A549 (cell line): ENCODE results near the gene CIAO3. TPM values are rescaled to one million over a fixed set of nuclear protein-coding genes. Genes with fewer than 3 reads are reported as not detected.

ENCODE experiments used
- ATAC-seq, 2 experiments: fragments of 200-7000 bp in 1 of 2; fragments of >200 bp in 1 of 2; cut with Nextera tagmentation in 1 of 2; cut with Tn5 transposase in 1 of 2; 3 replicates each; pipeline versions ENCODE4 v1.8.0 to v1.9.1; 2018 to 2020; ENCODE audit warnings: mild to moderate bottlenecking in 1 of 2, moderate library complexity in 1 of 2
- CTCF ChIA-PET: fragments of 300-600 bp; sonication (Branson Sonifier 250); formaldehyde crosslinking; extraction: SDS; loops from one replicate; lab custom pipeline; 2021; ENCODE audit warnings: antibody characterized with exemption, inconsistent platforms; lab: Yijun Ruan, JAX
- POLR2A ChIA-PET: fragments of 350-600 bp; formaldehyde crosslinking; extraction: SDS; loops from one replicate; lab custom pipeline; 2021; ENCODE audit warnings: antibody characterized with exemption, inconsistent platforms; lab: Yijun Ruan, JAX
- DNase-seq, 2 experiments: peaks; one replicate each; pipeline versions ENCODE4 v3.0.0 to v3.0.0-alpha.2; 2011 to 2016; ENCODE audit warnings: low read depth in 1 of 2, low spot score in 1 of 2
- FAIRE-seq: peaks from 2 replicates; lab custom pipeline; 2011; peaks lifted over from hg19 to GRCh38; lab: Jason Lieb, UNC
- H3K27ac ChIP-seq, 2 experiments: fragments of >200 bp; sonication (Bioruptor Twin); formaldehyde crosslinking; 3 replicates each; pipeline ENCODE4 v1.5.1; 2016 to 2017
- H3K4me1 ChIP-seq: fragments of >200 bp; sonication (Bioruptor Twin); formaldehyde crosslinking; 3 replicates; pipeline ENCODE4 v1.6.1; 2016
- H3K4me2 ChIP-seq: fragments of >200 bp; sonication (Bioruptor Twin); formaldehyde crosslinking; 3 replicates; pipeline ENCODE4 v1.6.1; 2016
- H3K4me3 ChIP-seq: fragments of >200 bp; sonication (Bioruptor Twin); formaldehyde crosslinking; 3 replicates; pipeline ENCODE4 v1.5.1; 2016
- H3K9me3 ChIP-seq: fragments of >200 bp; sonication (Bioruptor Twin); formaldehyde crosslinking; 3 replicates; pipeline ENCODE4 v1.6.1; 2016
- CBX8 ChIP-seq: fragments of 200-600 bp; sonication (generic); IDR thresholded peaks from 2 replicates; pipeline ENCODE4 v1.6.1; 2016
- CEBPB ChIP-seq, 2 experiments: fragments of >200 bp in 1 of 2; sonication (Bioruptor Twin) in 1 of 2; formaldehyde crosslinking in 1 of 2; IDR thresholded peaks; 2 replicates each; pipeline ENCODE4 v1.6.1; 2012 to 2016
- CHD4 ChIP-seq: fragments of 200-600 bp; sonication (generic); IDR thresholded peaks from 2 replicates; pipeline ENCODE4 v1.6.1; 2016; ENCODE audit warnings: antibody characterized with exemption, mild to moderate bottlenecking, borderline replicate concordance
- EHF ChIP-seq: fragments of 250-450 bp; sonication (Bioruptor Pico); IDR thresholded peaks from 2 replicates; pipeline ENCODE4 v1.5.0; 2020; ENCODE audit warnings: mild to moderate bottlenecking
- EP300 ChIP-seq, 2 experiments: fragments of >200 bp; sonication (Bioruptor Twin); formaldehyde crosslinking; IDR thresholded peaks; 2 replicates in 1 of 2; 3 replicates in 1 of 2; pipeline ENCODE4 v1.6.1; 2016 to 2017
- ESRRA ChIP-seq: fragments of 150-350 bp; IDR thresholded peaks from 2 replicates; pipeline ENCODE4 v1.6.1; 2014; ENCODE audit warnings: mild to moderate bottlenecking, low read length, borderline replicate concordance
- FOSB ChIP-seq: fragments of 250-450 bp; sonication (Bioruptor Pico); IDR thresholded peaks from 2 replicates; pipeline ENCODE4 v1.5.0; 2020; ENCODE audit warnings: mild to moderate bottlenecking, moderate library complexity
- FOXS1 ChIP-seq: fragments of 250-450 bp; sonication (Bioruptor Pico); IDR thresholded peaks from 2 replicates; pipeline ENCODE4 v1.5.0; 2020; ENCODE audit warnings: mild to moderate bottlenecking, moderate library complexity
- GATA3 ChIP-seq: IDR thresholded peaks from 2 replicates; pipeline ENCODE4 v1.6.1; 2012; ENCODE audit warnings: borderline replicate concordance
- HDAC2 ChIP-seq: fragments of 200-600 bp; sonication (generic); IDR thresholded peaks from 2 replicates; pipeline ENCODE4 v1.6.1; 2016
- HEYL ChIP-seq: fragments of 250-450 bp; sonication (Bioruptor Pico); IDR thresholded peaks from 2 replicates; pipeline ENCODE4 v1.8.0; 2021; ENCODE audit warnings: mild to moderate bottlenecking, moderate library complexity
- HOXA7 ChIP-seq: fragments of 250-450 bp; sonication (Bioruptor Pico); IDR thresholded peaks from 2 replicates; pipeline ENCODE4 v1.5.0; 2020; ENCODE audit warnings: mild to moderate bottlenecking, moderate library complexity
- JUN ChIP-seq, 2 experiments: fragments of >200 bp; sonication (Bioruptor Twin); formaldehyde crosslinking; IDR thresholded peaks; 2 replicates in 1 of 2; 3 replicates in 1 of 2; pipeline ENCODE4 v1.6.1; 2016 to 2017
- JUNB ChIP-seq: fragments of >200 bp; sonication (Bioruptor Twin); formaldehyde crosslinking; IDR thresholded peaks from 2 replicates; pipeline ENCODE4 v1.6.1; 2016
- MAFK ChIP-seq: fragments of 450-650 bp; IDR thresholded peaks from 2 replicates; pipeline ENCODE4 v1.6.1; 2014; ENCODE audit not compliant: partially characterized antibody
- MYC ChIP-seq: IDR thresholded peaks from 2 replicates; pipeline ENCODE4 v1.6.1; 2012; ENCODE audit warnings: mild to moderate bottlenecking, inconsistent platforms, low read length, improper control_type of control experiment, borderline replicate concordance
- RAD21 ChIP-seq, 2 experiments: fragments of >200 bp in 1 of 2; sonication (Bioruptor Twin) in 1 of 2; formaldehyde crosslinking in 1 of 2; IDR thresholded peaks in 1 of 2; conservative IDR thresholded peaks in 1 of 2; 2 replicates in 1 of 2; 3 replicates in 1 of 2; pipeline ENCODE4 v1.6.1; 2012 to 2018; ENCODE audit warnings: inconsistent platforms in 1 of 2
- RARB ChIP-seq: fragments of 250-450 bp; sonication (Bioruptor Pico); IDR thresholded peaks from 2 replicates; pipeline ENCODE4 v1.8.0; 2021; ENCODE audit warnings: mild to moderate bottlenecking, moderate library complexity
- SMC3 ChIP-seq: fragments of >200 bp; sonication (Bioruptor Twin); formaldehyde crosslinking; IDR thresholded peaks from 3 replicates; pipeline ENCODE4 v1.6.1; 2018; ENCODE audit warnings: inconsistent platforms
- SREBF2 ChIP-seq: fragments of 450-650 bp; IDR thresholded peaks from 2 replicates; pipeline ENCODE4 v1.6.1; 2014; ENCODE audit warnings: mild to moderate bottlenecking, moderate library complexity
- TP53 ChIP-seq: fragments of 250-450 bp; sonication (Bioruptor Pico); IDR thresholded peaks from 2 replicates; pipeline ENCODE4 v1.5.0; 2021; ENCODE audit warnings: mild to moderate bottlenecking, moderate library complexity
- ZFP36 ChIP-seq: fragments of 450-650 bp; IDR thresholded peaks from 2 replicates; pipeline ENCODE4 v1.6.1; 2014; ENCODE audit warnings: borderline replicate concordance; ENCODE audit not compliant: partially characterized antibody
- ZSCAN20 ChIP-seq: fragments of 250-450 bp; sonication (Bioruptor Pico); IDR thresholded peaks from 2 replicates; pipeline ENCODE4 v1.8.0; 2022; ENCODE audit warnings: mild to moderate bottlenecking, moderate library complexity
- WGBS: methylation state at CpG from one replicate; pipeline ENCODE4 v1.1.6; 2017; ENCODE audit errors: missing lambda C conversion rate; 5-methylcytosine and 5-hydroxymethylcytosine counted together
- polyA plus RNA-seq, 4 experiments: library from polyadenylated mRNA; depleted of rRNA in 3 of 4; stranded (reverse); fragments of >200 nt; fragmentation: RNase III in 1 of 4; extraction: RNeasy Plus Mini Kit Qiagen cat#74134 plus additional on column Dnase treatment in 1 of 4; gene quantifications; 2 replicates in 3 of 4; 3 replicates in 1 of 4; pipeline ENCODE4 v1.2.3, GENCODE V29; 2011 to 2017
- TF ChIP-seq, protein P1 (sequence below): IDR thresholded peaks from 2 replicates; pipeline ENCODE4 v1.6.1; 2012
- TF ChIP-seq, protein P2 (sequence below): IDR thresholded peaks from 2 replicates; pipeline ENCODE4 v1.6.1; 2012; ENCODE audit warnings: low read depth, borderline replicate concordance
- TF ChIP-seq, protein P3 (sequence below): fragments of >200 bp; sonication (Bioruptor Twin); formaldehyde crosslinking; IDR thresholded peaks from 3 replicates; pipeline ENCODE4 v1.5.1; 2016
- TF ChIP-seq, protein P4 (sequence below): fragments of 150-350 bp; IDR thresholded peaks from 2 replicates; pipeline ENCODE4 v1.6.1; 2014; ENCODE audit warnings: low read depth, mild to moderate bottlenecking, low read length
- TF ChIP-seq, protein P5 (sequence below): fragments of 450-650 bp; IDR thresholded peaks from 2 replicates; pipeline ENCODE4 v1.6.1; 2014; ENCODE audit warnings: antibody characterized with exemption
- TF ChIP-seq, protein P6 (sequence below): fragments of >200 bp; sonication (Bioruptor Twin); formaldehyde crosslinking; IDR thresholded peaks from 3 replicates; pipeline ENCODE4 v1.6.1; 2016

CIAO3 gene
- polyA plus RNA-seq, 2 of the 4 experiments (the other 2 are of a cell fraction): 17.4 to 23.0 TPM

DNA sequence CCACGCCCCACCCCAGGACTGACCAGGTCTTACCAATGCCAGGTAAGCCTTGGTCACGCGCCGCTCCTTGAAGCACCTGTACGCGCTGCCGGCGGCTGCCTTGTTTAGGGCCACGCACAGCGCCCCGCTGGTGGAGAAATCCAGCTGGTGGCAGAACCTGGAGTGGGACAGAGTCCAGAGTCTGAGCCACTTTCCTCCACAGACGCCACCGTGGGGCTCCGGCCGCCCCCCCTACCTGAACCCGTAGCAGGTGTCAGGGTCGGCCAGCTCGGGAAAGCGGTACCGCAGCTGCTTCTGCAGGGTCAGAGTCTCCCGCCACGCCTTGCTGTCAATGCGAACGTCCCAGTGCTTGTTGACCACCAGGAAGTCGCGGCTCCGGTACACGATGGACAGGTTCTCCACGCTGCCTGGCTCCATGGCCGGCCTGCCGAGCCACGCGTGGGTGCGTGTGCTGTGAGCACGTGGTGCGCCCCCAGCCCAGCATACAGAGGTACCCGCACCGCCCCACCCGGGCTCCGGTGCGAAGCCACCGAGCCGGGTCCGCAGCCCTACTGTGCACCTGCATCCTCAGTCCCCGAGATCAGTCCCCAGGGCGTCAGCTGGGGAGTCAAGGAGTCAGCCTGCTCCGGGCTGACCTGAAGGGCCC, 46.6 kb upstream of the CIAO3 start:
- 54% methylated on average over 23 of the region's 47 CpGs for WGBS
- Histone ChIP-seq H3K4me2 (peak overlapping the region; percentile 100), H3K4me1 (peaks cover 27% of the 10 kb centered on the region), H3K9me3 (no peaks in the 10 kb centered on the region)
- no peak for DNase-seq
- no peak for FAIRE-seq
- CTCF ChIA-PET: interaction anchor here (0.6 to 10.1 kb wide), 11 partner anchors 9 to 240 kb away, joined by 3 to 205 read pairs (median 27); partner anchors contain the start of genes ANTKMT, CCDC78, CIAO3 and METRN
- POLR2A ChIA-PET: interaction anchor here (1.3 to 1.8 kb wide), 3 partner anchors 16 to 81 kb away, joined by 3 to 8 read pairs (median 5); partner anchors contain the start of gene ANTKMT
- ATAC-seq: peak; percentile 0 to 2; a peak in 1 of 6 replicates
- TF ChIP-seq, protein P1, sequence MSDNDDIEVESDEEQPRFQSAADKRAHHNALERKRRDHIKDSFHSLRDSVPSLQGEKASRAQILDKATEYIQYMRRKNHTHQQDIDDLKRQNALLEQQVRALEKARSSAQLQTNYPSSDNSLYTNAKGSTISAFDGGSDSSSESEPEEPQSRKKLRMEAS: peak; percentile 55; the same call in 1 of the 2 replicates
- no peak for TF ChIP-seq JUNB
- TF ChIP-seq, all 56 proteins: peak for 1
- H3K4me3 ChIP-seq: peak overlapping the region; percentile 93
- H3K27ac ChIP-seq: peak overlapping the region; percentile 84 to 92

DNA sequence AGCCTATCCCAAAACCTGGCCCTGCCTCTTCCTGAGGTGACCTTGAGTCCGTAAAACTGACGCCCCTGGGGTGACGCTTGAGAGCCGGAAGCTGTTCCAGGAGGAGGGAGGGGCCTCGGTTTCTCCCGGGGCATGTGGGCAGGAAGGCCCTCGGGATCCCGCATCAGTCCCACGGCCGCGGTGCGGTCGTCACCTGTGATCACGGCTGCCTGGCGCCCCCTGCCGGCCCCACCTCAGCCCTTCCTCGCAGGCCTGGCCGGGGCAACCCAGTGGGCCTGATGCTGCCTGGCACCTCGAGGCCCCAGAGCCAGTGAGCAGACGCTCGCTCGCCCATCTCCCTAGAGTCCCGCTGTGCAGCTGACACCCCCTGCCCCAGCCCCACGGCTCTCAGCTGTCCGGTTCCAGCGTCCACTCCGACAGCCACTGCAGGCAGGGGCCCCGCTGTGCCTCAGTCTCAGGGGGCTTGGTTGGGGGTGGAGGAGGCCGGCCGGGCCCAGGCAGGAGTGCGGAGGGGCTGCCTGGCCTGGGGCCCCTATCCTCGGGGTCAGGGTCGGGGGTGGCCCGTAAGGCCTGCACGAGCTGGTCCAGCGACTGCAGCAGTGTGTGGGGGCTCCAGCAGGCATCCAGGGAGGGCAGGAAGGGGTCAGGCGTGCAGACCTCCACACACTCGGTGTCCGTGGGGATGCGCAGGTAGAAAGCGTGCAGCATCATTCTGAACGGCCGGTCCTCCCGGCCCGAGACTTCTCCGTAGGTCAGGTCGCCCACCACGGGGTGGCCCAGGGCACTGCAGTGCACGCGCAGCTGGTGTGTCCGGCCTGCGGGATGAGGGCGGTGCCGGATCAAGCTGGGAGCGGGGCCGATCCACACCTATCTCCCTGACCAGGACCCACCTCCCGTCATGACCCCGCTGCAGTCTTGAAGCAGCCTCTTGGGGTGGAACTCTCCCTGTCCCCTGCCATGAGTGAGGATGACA, 45.1 kb upstream of the CIAO3 start:
- ATAC-seq (peak; percentile 26 to 74), FAIRE-seq (no peak), DNase-seq (peak; percentile 74 to 77)
- peaks cover 27% of the 10 kb centered on the region for H3K4me1 ChIP-seq
- ChIA-PET POLR2A (interaction anchor here (1.1 kb wide), 1 partner anchor 65 kb away, joined by 3 read pairs; the partner anchor contains the start of gene ANTKMT), CTCF (interaction anchor here (0.7 to 10.1 kb wide), 29 partner anchors 10 to 1291 kb away, joined by 3 to 205 read pairs (median 5); partner anchors contain the start of genes ANTKMT, CCDC78, CIAO3 and METRN)
- no peaks in the 10 kb centered on the region for H3K9me3 ChIP-seq
- WGBS: 25% methylated on average over 18 of the region's 58 CpGs
- H3K4me2 ChIP-seq: no peak overlapping the region
- no peak overlapping the region for H3K4me3 ChIP-seq
- 0 out of 6 replicates have a peak overlapping the region, but pooled peaks of 1 of the 2 experiments have one; percentile 20 for H3K27ac ChIP-seq
- TF ChIP-seq EP300 (IDR thresholded peaks at IDR 0.05) (no peak), ZFP36 (no peak), EHF (CRISPR knock-in tag) (no peak), MAFK (no peak), MYC (no peak), JUN (IDR thresholded peaks at IDR 0.05) (no peak), TP53 (no peak), HDAC2 (no peak), HOXA7 (CRISPR knock-in tag) (no peak), CHD4 (no peak), SREBF2 (no peak), ZSCAN20 (CRISPR knock-in tag) (no peak), CEBPB (IDR thresholded peaks at IDR 0.05) (no peak), RAD21 (conservative IDR thresholded peaks at IDR 0.05 in 1 of 2, IDR thresholded peaks at IDR 0.05 in 1 of 2) (peak; percentile 77), HEYL (CRISPR knock-in tag) (no peak), ESRRA (no peak), RARB (CRISPR knock-in tag) (no peak), SMC3 (peak; percentile 69), FOSB (CRISPR knock-in tag) (no peak), CBX8 (no peak), GATA3 (no peak), FOXS1 (CRISPR knock-in tag) (no peak)
- TF ChIP-seq, protein P1: peak; percentile 54
- TF ChIP-seq, protein P2, sequence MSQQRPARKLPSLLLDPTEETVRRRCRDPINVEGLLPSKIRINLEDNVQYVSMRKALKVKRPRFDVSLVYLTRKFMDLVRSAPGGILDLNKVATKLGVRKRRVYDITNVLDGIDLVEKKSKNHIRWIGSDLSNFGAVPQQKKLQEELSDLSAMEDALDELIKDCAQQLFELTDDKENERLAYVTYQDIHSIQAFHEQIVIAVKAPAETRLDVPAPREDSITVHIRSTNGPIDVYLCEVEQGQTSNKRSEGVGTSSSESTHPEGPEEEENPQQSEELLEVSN: no peak
- TF ChIP-seq, protein P3, sequence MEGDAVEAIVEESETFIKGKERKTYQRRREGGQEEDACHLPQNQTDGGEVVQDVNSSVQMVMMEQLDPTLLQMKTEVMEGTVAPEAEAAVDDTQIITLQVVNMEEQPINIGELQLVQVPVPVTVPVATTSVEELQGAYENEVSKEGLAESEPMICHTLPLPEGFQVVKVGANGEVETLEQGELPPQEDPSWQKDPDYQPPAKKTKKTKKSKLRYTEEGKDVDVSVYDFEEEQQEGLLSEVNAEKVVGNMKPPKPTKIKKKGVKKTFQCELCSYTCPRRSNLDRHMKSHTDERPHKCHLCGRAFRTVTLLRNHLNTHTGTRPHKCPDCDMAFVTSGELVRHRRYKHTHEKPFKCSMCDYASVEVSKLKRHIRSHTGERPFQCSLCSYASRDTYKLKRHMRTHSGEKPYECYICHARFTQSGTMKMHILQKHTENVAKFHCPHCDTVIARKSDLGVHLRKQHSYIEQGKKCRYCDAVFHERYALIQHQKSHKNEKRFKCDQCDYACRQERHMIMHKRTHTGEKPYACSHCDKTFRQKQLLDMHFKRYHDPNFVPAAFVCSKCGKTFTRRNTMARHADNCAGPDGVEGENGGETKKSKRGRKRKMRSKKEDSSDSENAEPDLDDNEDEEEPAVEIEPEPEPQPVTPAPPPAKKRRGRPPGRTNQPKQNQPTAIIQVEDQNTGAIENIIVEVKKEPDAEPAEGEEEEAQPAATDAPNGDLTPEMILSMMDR: peak; percentile 74
- TF ChIP-seq, protein P4, sequence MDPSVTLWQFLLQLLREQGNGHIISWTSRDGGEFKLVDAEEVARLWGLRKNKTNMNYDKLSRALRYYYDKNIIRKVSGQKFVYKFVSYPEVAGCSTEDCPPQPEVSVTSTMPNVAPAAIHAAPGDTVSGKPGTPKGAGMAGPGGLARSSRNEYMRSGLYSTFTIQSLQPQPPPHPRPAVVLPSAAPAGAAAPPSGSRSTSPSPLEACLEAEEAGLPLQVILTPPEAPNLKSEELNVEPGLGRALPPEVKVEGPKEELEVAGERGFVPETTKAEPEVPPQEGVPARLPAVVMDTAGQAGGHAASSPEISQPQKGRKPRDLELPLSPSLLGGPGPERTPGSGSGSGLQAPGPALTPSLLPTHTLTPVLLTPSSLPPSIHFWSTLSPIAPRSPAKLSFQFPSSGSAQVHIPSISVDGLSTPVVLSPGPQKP: no peak
- TF ChIP-seq, protein P5, sequence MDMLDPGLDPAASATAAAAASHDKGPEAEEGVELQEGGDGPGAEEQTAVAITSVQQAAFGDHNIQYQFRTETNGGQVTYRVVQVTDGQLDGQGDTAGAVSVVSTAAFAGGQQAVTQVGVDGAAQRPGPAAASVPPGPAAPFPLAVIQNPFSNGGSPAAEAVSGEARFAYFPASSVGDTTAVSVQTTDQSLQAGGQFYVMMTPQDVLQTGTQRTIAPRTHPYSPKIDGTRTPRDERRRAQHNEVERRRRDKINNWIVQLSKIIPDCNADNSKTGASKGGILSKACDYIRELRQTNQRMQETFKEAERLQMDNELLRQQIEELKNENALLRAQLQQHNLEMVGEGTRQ: no peak
- TF ChIP-seq, protein P6, sequence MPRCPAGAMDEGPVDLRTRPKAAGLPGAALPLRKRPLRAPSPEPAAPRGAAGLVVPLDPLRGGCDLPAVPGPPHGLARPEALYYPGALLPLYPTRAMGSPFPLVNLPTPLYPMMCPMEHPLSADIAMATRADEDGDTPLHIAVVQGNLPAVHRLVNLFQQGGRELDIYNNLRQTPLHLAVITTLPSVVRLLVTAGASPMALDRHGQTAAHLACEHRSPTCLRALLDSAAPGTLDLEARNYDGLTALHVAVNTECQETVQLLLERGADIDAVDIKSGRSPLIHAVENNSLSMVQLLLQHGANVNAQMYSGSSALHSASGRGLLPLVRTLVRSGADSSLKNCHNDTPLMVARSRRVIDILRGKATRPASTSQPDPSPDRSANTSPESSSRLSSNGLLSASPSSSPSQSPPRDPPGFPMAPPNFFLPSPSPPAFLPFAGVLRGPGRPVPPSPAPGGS: no peak
